Prostate gland (tissue), 2 donors: Measurements from ENCODE around the gene DTX1. TPM values are rescaled to one million over a fixed set of nuclear protein-coding genes. Genes with fewer than 3 reads are reported as not detected.

Experiments
- DNase-seq: peaks from one replicate; pipeline ENCODE4 v3.0.0-alpha.2; 2019; ENCODE audit warnings: low spot score
- H3K27ac ChIP-seq, 2 donors: fragments of 200-600 bp; sonication (generic); 2 replicates each; pipeline ENCODE4 v1.5.1; 2017 to 2019
- H3K27me3 ChIP-seq: fragments of 200-600 bp; sonication (generic); replicated peaks from 2 replicates; pipeline ENCODE4 v1.5.1; 2019; ENCODE audit not compliant: insufficient read depth
- H3K36me3 ChIP-seq, 2 donors: fragments of 200-600 bp; sonication (generic); 1 replicate in 1 of 2; 2 replicates in 1 of 2; pipeline versions ENCODE4 v1.5.1 to v1.8.1; 2017 to 2019
- H3K4me1 ChIP-seq: fragments of 200-600 bp; sonication (generic); replicated peaks from 2 replicates; pipeline ENCODE4 v1.5.1; 2019
- H3K4me3 ChIP-seq, 2 donors: fragments of 200-600 bp; sonication (generic); 2 replicates each; pipeline ENCODE4 v1.5.1; 2017 to 2019
- H3K9me3 ChIP-seq: fragments of 200-600 bp; sonication (generic); 2 replicates; pipeline ENCODE4 v1.5.1; 2017
- CTCF ChIP-seq, 4 experiments: fragments of 200-600 bp in 2 of 4; fragments of 450-650 bp in 2 of 4; sonication (generic) in 2 of 4; IDR thresholded peaks; 1 replicate in 3 of 4; 2 replicates in 1 of 4; pipeline ENCODE4 v1.5.1; 2016 to 2019; ENCODE audit warnings: antibody characterized with exemption in 4 of 4, mild to moderate bottlenecking in 2 of 4, moderate library complexity in 2 of 4
- POLR2A ChIP-seq: fragments of 450-650 bp; IDR thresholded peaks from one replicate; pipeline ENCODE4 v1.6.1; 2016; ENCODE audit warnings: antibody characterized with exemption, mild to moderate bottlenecking
- POLR2AphosphoS5 ChIP-seq: sonication (generic); formaldehyde crosslinking; IDR thresholded peaks from one replicate; pipeline ENCODE4 v1.6.1; 2017; ENCODE audit warnings: antibody characterized with exemption
- WGBS: methylation state at CpG from one replicate; pipeline ENCODE4 v1.1.5; 2018; 5-methylcytosine and 5-hydroxymethylcytosine counted together
- intact Hi-C: fragments of 100-400 bp; cut with DNase I; formaldehyde crosslinking; loops from one replicate; pipeline ENCODE4 v1.14.2; 2022
- total RNA-seq, 2 donors: library from RNA; depleted of rRNA; stranded (reverse); fragments of >200 nt; gene quantifications; one replicate each; pipeline ENCODE4 v1.1.0, GENCODE V29; 2016

The DTX1 gene
- total RNA-seq, 2 donors from 2014 or later: 2.6 to 21.2 TPM

GRCh38 chr12:113044516-113044915, 12.0 kb upstream of the DTX1 start:
- TF ChIP-seq CTCF (IDR thresholded peaks at IDR 0.05): no peak
- TF ChIP-seq POLR2AphosphoS5: no peak
- no peak for TF ChIP-seq POLR2A
- intact Hi-C loops: no loop called here
- DNase-seq: no peak
- Histone ChIP-seq H3K27me3 (no peaks in the 10 kb centered on the region), H3K9me3 (no peaks in the 10 kb centered on the region), H3K27ac (no peak overlapping the region), H3K36me3 (no peaks in the 10 kb centered on the region), H3K4me1 (no peaks in the 10 kb centered on the region), H3K4me3 (no peak overlapping the region)
- WGBS: 72% methylated on average over 3 of the region's 3 CpGs

- WGBS: 10% methylated on average over 6 of the region's 6 CpGs
- H3K27ac ChIP-seq: no peak overlapping the region
- TF ChIP-seq CTCF (IDR thresholded peaks at IDR 0.05) (peak; percentile 67 to 91 (median 78)), POLR2AphosphoS5 (peak; percentile 36), POLR2A (no peak)
- no peaks in the 10 kb centered on the region for H3K4me1 ChIP-seq
- no peaks in the 10 kb centered on the region for H3K36me3 ChIP-seq
- intact Hi-C loops: loop anchor here (5.0 kb wide), 2 partner anchors 109 to 124 kb away; no protein-coding TSS in a partner anchor
- H3K9me3 ChIP-seq: no peaks in the 10 kb centered on the region
- no peaks in the 10 kb centered on the region for H3K27me3 ChIP-seq
- no peak overlapping the region for H3K4me3 ChIP-seq
- DNase-seq: peak; percentile 53
These were observed 7.8 kb upstream of the DTX1 start for GRCh38 chr12:113048716-113049127.

GRCh38 chr12:113049976-113050742, 6.4 kb upstream of the DTX1 start:
- H3K4me1 ChIP-seq: no peaks in the 10 kb centered on the region
- no peaks in the 10 kb centered on the region for H3K36me3 ChIP-seq
- TF ChIP-seq POLR2AphosphoS5 (no peak), CTCF (IDR thresholded peaks at IDR 0.05) (peak in 1 of 4 experiments; percentile 10), POLR2A (no peak)
- WGBS: 42% methylated on average over 11 of the region's 11 CpGs
- no peak overlapping the region for H3K4me3 ChIP-seq
- H3K27me3 ChIP-seq: no peaks in the 10 kb centered on the region
- intact Hi-C loops: loop anchor here (5.0 kb wide), 2 partner anchors 107 to 122 kb away; no protein-coding TSS in a partner anchor
- no peaks in the 10 kb centered on the region for H3K9me3 ChIP-seq
- no peak overlapping the region for H3K27ac ChIP-seq
- no peak for DNase-seq

GRCh38 chr12:113050795-113051194, 5.7 kb upstream of the DTX1 start:
- intact Hi-C loops: no loop called here
- TF ChIP-seq POLR2AphosphoS5 (no peak), POLR2A (no peak), CTCF (IDR thresholded peaks at IDR 0.05) (no peak)
- 56% methylated on average over 7 of the region's 7 CpGs for WGBS
- Histone ChIP-seq H3K27ac (no peak overlapping the region), H3K9me3 (no peaks in the 10 kb centered on the region), H3K36me3 (no peaks in the 10 kb centered on the region), H3K4me3 (no peak overlapping the region), H3K4me1 (no peaks in the 10 kb centered on the region), H3K27me3 (no peaks in the 10 kb centered on the region)
- no peak for DNase-seq

GRCh38 chr12:113051759-113052158, 4.8 kb upstream of the DTX1 start:
- intact Hi-C loops: no loop called here
- H3K27me3 ChIP-seq: no peaks in the 10 kb centered on the region

More at GRCh38 chr12:113051759-113052158, 4.8 kb upstream of the DTX1 start:
- Histone ChIP-seq H3K27ac (no peak overlapping the region), H3K9me3 (no peaks in the 10 kb centered on the region), H3K4me1 (no peaks in the 10 kb centered on the region), H3K36me3 (no peaks in the 10 kb centered on the region), H3K4me3 (no peak overlapping the region)
- 94% methylated on average over 4 of the region's 4 CpGs for WGBS
- TF ChIP-seq POLR2AphosphoS5 (no peak), CTCF (IDR thresholded peaks at IDR 0.05) (no peak), POLR2A (no peak)
- no peak for DNase-seq
